GM08714 (cell line): ENCODE results near the gene OVCA2.

Experiments
- H3K4me3 ChIP-seq: fragments of 200-500 bp; sonication (Bioruptor generic); 2 replicates; pipeline ENCODE4 v1.5.1; 2014; ENCODE audit warnings: mild to moderate bottlenecking, low read length, inconsistent platforms
- ZNF274 ChIP-seq: IDR thresholded peaks from 2 replicates; pipeline ENCODE4 v1.6.1; 2012; ENCODE audit warnings: mild to moderate bottlenecking, low read depth, low read length

The OVCA2 gene

DNA sequence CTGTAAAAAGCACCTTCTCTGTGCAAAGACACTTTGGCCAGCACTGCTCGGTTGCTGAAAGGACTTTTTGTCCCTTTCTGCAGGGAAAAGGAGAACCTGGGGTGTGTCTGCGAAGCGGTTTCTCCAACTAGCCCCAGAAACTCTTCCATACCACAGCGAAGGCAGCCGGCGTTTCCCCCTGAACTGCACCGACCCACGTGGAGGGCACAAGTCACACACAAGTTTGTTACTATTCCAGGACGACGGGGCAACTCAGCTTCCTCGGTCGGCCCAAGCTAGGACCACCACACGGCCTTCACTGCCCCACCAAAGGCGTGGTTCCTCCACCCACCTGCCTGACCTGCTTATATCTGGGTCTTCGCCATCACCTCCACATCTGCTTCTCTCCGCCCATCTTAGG lies 18.6 kb upstream of the OVCA2 start:
- TF ChIP-seq ZNF274: no peak
- H3K4me3 ChIP-seq: no peak overlapping the region

DNA sequence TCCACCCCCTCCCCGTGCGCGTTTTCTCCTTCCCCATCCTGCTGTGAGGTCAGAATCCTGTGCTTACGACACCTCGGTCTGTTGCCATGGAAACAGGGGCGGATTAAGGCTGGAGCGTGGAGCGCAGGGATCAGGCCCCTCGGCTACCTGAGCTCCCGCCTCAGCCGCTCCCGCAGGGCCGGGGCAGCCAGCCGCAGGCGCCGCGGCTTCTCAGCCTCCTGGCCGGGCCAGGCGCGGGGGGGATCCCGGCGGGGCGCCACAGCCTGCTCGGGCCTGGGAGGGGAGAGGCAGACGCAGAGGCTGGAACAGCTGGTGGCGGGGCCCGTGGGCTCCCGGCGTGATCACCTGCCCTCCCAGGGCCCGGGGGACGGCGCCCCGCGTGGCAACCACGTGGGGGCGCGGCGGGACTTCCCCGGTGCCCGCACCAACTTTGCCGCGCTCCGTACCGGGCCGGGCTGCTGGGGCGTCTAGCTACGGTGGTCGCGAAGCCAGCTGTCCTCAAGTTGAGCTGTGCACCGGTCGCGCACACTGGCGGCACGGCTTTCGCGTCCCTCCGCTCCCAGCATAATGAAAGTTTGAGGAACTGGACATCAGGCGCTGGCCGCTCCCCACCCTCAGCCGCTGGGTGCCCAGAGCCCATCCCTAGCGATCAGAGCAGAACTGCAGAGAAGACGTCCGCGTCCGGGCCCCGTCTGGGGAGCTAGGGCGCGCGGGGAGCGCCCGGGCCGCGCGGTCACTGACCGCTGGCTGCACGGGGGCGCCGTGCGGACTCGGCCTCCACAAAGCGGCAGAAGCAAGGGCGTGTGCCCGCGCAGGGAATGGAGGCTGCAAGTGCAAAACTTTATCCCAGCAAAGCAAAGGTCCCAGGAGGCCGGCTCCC lies 17.9 kb upstream of the OVCA2 start:
- TF ChIP-seq ZNF274: no peak
- no peak overlapping the region for H3K4me3 ChIP-seq

DNA sequence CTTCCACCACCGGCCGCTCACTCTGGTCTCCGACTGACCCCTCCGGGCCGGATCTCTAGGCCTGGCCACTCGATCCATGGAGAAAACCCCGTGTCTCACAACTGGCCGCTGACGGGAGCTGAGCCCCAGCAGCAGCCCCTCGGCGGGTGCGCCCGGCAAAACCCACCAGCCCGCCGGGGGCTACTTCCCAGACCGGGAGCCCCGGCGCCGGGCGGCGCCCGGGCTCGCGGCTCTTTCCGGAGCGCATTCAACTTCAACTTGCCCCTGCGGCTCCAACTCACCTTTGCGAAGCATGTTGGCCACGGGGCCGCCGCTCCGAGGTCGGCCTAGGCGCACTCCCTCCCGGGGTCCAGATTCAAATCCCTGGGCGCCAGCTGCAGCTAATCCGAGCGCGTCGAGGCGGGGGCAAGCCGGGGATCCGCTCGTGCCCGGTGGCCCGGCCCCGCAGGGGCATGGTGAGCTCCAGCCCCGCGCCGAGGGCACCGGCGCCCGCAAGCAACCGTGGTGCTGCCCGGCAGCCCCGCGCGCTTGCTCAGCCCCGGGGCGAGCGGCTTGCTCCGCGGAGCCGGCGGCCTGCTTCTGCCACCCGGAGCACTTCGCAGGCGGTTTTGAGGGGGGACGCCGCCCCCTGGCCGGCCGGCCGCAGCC lies 17.1 kb upstream of the OVCA2 start:
- TF ChIP-seq ZNF274: no peak
- no peak overlapping the region; the same call in 1 of the 2 replicates for H3K4me3 ChIP-seq

DNA sequence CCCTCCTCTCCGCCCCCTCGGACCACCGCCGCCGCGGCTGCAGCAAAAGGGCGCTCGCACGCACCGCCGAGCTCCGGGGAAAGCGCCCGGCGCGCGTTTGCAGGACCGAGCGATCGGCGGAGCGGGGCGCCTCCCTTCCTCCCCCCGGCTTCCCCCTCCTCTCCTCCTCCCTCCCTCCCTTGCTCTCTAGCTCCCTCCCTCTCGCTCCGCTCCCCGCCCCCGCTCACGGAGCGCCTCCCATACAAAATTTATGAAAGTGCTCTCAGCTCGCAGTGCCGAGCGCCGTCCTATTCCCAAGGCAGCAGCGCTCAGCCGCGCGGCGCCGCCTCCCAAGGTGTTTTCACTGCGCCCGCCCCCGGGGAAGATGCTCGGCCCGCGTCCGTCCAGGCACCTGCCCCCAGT lies 16.6 kb upstream of the OVCA2 start, which contains the start of gene RTN4RL1:
TSS of gene RTN4RL1 (minus strand) at position 115 of the 402 bp plus-strand sequence. CDS start 469 bp downstream, outside the sequence.
- no peak for TF ChIP-seq ZNF274
- peak within 1 kb of the TSS; percentile 20; the same call in 1 of the 2 replicates for H3K4me3 ChIP-seq

DNA sequence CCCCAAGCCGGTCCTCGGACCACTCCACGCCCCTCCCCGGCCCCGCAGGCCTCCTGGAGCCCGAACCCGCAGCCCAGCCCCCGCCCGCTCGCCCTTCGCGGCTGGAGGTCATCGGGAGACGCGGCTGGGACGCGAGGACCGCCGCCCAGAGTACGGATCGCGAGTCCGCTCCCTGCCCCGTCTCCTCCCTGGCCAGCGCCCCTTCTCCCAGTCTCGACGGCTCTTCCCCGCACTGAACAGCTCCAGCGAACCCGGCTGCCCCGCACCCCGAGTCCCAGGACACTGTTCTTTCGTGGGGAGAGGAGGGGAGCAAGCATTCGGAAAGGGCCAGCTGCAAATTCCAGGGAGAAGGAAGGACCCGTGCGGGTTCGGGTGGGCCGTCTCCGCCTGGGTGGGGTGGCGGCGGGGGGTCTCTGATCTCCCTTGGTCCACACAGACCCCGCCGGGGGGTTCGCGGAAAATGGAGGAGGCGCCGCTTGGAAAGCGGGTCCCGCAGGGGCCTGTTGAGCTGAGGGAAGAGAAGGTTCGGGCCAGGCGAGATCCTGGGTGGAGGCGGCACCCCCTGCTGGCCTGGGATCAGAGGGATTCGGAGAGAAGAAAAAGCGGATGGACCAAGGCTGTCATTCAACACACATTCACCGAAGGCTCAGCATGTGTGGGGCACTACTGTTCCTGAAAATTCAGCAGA lies 16.1 kb upstream of the OVCA2 start:
- peak overlapping the region; percentile 20; the same call in 1 of the 2 replicates for H3K4me3 ChIP-seq
- TF ChIP-seq ZNF274: no peak

DNA sequence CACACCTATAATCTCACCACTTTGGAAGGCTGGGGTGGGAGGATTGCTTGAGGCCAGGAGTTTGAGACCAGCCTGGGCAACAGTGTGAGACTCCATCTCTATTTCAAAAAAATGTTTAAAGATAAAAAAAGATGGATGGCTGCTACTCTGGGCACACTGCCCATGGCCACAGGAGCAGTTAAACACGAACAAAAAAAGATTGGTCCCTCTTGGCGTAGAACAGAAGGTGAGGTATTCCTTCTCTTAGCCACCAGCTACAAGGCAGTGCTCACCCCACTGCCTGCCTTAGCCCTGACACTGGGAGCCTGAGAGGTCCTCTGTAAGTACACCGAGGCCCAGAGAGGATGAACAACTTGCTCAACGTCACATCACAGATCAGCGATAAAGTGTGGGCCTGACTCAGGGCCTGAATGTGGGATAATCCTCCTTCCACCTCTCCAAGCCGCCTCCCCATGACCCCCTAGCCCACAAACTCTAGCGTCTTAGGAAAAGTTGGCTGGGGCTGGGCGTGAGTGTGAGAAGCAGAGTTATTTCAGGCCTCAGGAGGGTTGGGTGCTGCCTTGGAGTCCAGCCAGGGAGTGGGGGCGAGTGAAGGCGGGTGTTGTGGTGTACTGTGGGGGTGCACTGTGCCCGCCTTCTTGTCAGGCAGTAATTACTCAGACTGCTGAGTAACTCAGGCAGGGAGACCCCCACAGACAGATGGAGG lies 14.1 kb upstream of the OVCA2 start:
- H3K4me3 ChIP-seq: no peak overlapping the region
- no peak for TF ChIP-seq ZNF274

DNA sequence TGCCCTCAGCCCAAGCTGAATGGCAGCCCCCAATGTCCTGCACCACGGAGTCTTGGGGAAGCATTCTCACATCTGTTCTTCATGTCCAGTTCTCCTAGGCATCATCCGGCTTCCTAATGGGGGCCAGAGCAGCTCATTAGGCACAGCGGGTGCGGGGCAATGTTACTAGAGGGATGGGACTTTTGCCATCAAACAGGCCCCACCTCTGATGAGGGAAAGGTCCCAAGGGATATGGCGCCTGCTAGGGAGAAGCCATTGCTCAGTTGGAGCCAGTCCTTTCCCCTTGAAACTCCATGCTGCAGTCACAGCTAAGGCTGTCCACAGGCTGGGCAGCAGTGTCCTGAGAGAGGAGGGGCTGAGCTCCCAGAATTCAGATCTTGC lies 13.6 kb upstream of the OVCA2 start:
- TF ChIP-seq ZNF274: no peak
- no peak overlapping the region for H3K4me3 ChIP-seq

DNA sequence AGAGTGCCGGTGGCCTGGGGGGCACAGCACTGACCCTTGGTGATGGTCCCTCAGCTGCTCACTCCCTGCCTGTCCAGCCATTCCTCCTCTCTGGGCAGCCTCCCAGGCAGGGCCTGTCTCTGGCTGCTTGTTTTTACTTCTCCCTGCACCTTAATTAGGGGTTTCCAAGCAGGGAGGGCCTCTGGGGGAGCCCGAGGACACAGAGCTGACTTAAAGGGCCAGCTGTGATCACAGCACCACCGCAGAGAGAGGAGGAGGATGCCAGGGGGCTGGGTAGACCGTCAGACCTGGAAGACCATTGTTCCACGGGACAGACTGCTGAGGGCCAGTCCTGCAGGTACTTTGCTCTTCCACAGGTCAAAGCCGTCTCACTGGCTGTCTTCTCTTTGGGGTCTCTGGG lies 13.1 kb upstream of the OVCA2 start:
- no peak overlapping the region for H3K4me3 ChIP-seq
- no peak for TF ChIP-seq ZNF274

DNA sequence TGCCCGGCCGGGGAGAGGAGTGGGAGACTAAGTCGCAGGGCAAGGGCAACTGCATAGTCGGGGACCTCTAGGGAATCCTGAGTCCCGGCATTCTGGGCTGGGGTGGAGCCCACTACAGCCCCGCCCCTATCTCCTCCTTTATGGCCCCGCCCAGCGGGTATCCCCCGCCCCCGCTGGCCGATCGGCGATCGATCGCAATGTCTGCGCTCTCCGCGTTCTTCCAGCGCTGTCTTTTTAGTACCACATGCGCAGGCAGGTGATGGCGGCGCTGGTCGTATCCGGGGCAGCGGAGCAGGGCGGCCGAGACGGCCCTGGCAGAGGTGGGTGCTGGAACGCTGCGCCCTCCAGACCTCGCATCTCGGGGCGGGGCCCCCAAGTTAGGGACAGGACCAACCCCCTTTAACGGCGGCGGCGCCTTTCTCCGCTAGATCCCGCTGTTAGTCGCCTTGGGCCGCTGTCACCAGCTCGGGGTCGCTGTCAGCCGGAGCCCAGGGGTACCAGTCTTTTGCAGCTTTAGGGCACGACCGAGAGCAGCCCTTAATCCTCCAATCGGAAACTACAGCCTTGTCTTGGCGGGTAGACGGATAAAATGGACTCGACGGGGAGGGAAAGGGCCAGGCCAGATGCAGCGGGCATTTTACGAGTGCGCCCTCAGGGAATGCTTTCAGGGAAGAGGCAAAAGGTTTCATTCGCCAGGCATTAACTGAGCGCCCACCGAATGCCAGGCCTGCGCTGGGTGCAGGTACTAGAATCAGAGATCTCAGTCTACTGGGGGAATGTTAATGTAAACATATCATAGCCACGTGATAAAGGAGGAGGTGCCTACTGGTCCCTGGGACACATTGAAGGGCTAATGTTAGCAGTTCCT lies 11.7 kb upstream of the OVCA2 start, which contains the start of gene DPH1:
TSS of gene DPH1 (plus strand) at position 243 of the 868 bp plus-strand sequence. CDS start at position 260, 17 bp downstream.
- peak within 1 kb of the TSS; percentile 92 for H3K4me3 ChIP-seq
- TF ChIP-seq ZNF274: no peak

DNA sequence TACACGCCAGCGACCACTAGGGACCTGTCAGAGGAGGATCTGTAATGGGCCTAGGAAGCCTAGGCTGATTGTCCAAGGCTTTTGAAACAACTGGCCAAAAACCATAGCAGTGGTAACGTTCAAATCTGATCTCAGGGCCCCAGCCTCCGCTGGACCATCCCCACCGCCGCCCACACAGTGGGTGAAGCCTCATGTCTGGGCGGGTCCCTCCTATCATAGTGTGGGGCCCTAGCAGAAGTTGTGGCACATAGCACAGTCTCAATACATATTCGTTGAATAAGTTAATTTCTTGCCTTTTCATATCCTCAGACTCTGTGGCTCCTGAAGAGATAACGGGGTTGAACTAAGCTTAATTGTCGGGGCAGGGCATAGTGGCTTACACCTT lies 11.1 kb upstream of the OVCA2 start:
- peak overlapping the region; percentile 92; the same call in 1 of the 2 replicates for H3K4me3 ChIP-seq
- TF ChIP-seq ZNF274: no peak

DNA sequence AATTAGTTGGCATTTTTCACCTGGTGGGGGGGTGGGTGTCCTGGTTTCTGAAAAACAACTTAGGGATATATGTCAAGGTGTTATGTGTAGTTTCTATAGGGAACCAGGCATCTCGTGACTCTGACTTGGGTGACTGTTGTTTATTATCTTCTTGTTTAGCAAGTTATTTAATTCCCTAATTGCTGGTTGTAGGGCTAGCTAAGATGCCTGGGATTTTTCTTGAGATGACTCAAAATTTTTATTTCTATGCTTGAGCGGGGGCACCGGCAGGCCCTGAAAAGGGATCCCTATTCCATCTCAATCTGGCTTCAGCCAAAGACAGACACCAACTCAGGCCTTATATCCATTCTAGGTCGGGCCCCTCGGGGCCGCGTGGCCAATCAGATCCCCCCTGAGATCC lies 8.7 kb upstream of the OVCA2 start:
- no peak for TF ChIP-seq ZNF274
- H3K4me3 ChIP-seq: no peak overlapping the region

DNA sequence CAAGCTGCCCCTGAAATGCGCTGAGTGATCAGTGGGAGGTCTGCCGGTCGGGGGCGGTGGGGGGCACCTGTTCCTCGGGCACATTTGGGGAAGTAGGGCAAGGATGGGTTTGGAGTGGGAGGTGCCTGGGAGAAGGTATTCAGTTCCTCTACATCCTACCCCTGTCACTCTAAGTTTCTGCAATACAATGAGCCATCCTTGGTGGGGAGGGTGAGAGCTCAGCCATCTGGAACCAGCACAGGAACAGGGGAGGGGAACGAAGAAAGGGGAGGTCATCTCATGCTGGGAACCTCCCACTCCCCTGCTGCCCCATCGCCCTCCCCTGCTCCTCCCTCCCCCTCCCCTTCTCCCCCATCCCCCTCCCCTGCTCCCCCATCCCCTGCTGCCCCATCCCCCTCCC lies 7.7 kb upstream of the OVCA2 start:
- TF ChIP-seq ZNF274: no peak
- H3K4me3 ChIP-seq: no peak overlapping the region
